K562 (cell line): ENCODE results near the gene SOS2. TPM values are rescaled to one million over a fixed set of nuclear protein-coding genes. Genes with fewer than 3 reads are reported as not detected.

Source experiments
- CBX1 ChIP-seq: sonication (generic); IDR thresholded peaks from 2 replicates; pipeline ENCODE4 v1.6.1; 2016; ENCODE audit warnings: antibody characterized with exemption, low read depth, mild to moderate bottlenecking
- CREB1 ChIP-seq, 2 experiments: sonication (generic) in 1 of 2; formaldehyde crosslinking in 1 of 2; IDR thresholded peaks; 2 replicates each; pipeline versions ENCODE4 v1.6.1 to v1.8.0; 2012 to 2022; ENCODE audit warnings: inconsistent platforms in 1 of 2, mild to moderate bottlenecking in 1 of 2, missing genetic modification reagents in 1 of 2, moderate library complexity in 1 of 2
- ERF ChIP-seq: fragments of 450-650 bp; formaldehyde crosslinking; IDR thresholded peaks from 2 replicates; pipeline ENCODE4 v1.4.0; 2020; ENCODE audit warnings: mild to moderate bottlenecking, mixed read lengths
- HDAC1 ChIP-seq, 2 experiments: fragments of 450-650 bp; IDR thresholded peaks; 2 replicates each; pipeline ENCODE4 v1.6.1; 2016 to 2017; ENCODE audit warnings: inconsistent platforms in 1 of 2, mild to moderate bottlenecking in 1 of 2, moderate library complexity in 1 of 2
- KAT7 ChIP-seq: sonication (generic); formaldehyde crosslinking; IDR thresholded peaks from 2 replicates; pipeline ENCODE4 v1.8.0; 2022; ENCODE audit warnings: missing genetic modification reagents, mild to moderate bottlenecking, borderline replicate concordance
- TRIM24 ChIP-seq, 2 experiments: fragments of 450-650 bp; IDR thresholded peaks; 2 replicates each; pipeline ENCODE4 v1.6.1; 2016
- polyA plus RNA-seq, 8 experiments: library from polyadenylated mRNA; depleted of rRNA in 4 of 8; stranded (reverse) in 5 of 8; unstranded in 3 of 8; fragments of >200 nt; fragmentation: Nextera tagmentation in 2 of 8; fragmentation: Illumina TruSeq in 1 of 8; extraction: Ambion mirVana in 2 of 8; extraction: Trizol in 1 of 8; gene quantifications; 2 replicates each; pipeline versions ENCODE4 v1.2.1 to v1.2.3, GENCODE V29; 2011 to 2014; ENCODE audit warnings: inconsistent platforms in 1 of 8, missing spikeins in 1 of 8
- total RNA-seq, 7 experiments: library from RNA; depleted of rRNA in 6 of 7; stranded (reverse); fragments of >200 nt in 6 of 7; fragmentation: Illumina TruSeq in 2 of 7; extraction: Trizol in 2 of 7; gene quantifications; 2 replicates each; pipeline versions ENCODE4 v1.2.1 to v1.2.3, GENCODE V29; 2011 to 2021; ENCODE audit warnings: low replicate concordance in 1 of 7
- TF ChIP-seq, protein P1 (sequence below): fragments of 450-650 bp; IDR thresholded peaks from 2 replicates; pipeline ENCODE4 v1.6.1; 2016; ENCODE audit warnings: mild to moderate bottlenecking, moderate library complexity
- TF ChIP-seq, protein P2 (sequence below): sonication (generic); formaldehyde crosslinking; IDR thresholded peaks from 2 replicates; pipeline ENCODE4 v1.8.0; 2023; ENCODE audit warnings: mild to moderate bottlenecking, missing genetic modification reagents
- TF ChIP-seq, protein P3 (sequence below): sonication (generic); formaldehyde crosslinking; IDR thresholded peaks from 2 replicates; pipeline ENCODE4 v1.8.0; 2022; ENCODE audit warnings: mild to moderate bottlenecking, missing genetic modification reagents, borderline replicate concordance
- TF ChIP-seq, protein P4 (sequence below): fragments of 250-450 bp; sonication (Bioruptor Pico); IDR thresholded peaks from 2 replicates; pipeline ENCODE4 v1.8.0; 2022; ENCODE audit warnings: moderate library complexity, mild to moderate bottlenecking, inconsistent platforms

Gene SOS2
- total and polyA plus RNA-seq, 9 of the 15 experiments (the other 6 are each of a cell fraction or from before 2014, with no cell fraction given) = 2.2 to 13.1 (median 10.5) TPM

DNA sequence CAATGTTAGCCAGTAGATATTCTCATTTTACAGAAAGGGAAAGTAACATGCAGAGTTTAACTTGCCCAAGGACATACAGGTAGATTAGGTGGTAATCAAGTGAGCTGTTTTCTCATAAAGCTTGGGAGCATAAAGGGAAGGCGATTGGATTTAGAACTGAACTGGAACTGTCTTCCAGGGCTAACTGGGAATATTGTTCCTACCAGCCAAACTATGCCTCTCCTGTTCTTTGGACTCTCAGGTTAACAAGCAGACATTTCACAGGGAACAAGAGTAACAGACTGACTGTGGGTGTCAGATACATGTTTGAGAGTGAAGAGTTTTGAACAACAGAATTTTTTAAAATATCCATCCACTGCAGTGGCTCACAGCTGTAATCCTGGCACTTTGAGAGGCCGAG is 130.6 kb downstream of the SOS2 start (continued):
- TF ChIP-seq, protein P1, sequence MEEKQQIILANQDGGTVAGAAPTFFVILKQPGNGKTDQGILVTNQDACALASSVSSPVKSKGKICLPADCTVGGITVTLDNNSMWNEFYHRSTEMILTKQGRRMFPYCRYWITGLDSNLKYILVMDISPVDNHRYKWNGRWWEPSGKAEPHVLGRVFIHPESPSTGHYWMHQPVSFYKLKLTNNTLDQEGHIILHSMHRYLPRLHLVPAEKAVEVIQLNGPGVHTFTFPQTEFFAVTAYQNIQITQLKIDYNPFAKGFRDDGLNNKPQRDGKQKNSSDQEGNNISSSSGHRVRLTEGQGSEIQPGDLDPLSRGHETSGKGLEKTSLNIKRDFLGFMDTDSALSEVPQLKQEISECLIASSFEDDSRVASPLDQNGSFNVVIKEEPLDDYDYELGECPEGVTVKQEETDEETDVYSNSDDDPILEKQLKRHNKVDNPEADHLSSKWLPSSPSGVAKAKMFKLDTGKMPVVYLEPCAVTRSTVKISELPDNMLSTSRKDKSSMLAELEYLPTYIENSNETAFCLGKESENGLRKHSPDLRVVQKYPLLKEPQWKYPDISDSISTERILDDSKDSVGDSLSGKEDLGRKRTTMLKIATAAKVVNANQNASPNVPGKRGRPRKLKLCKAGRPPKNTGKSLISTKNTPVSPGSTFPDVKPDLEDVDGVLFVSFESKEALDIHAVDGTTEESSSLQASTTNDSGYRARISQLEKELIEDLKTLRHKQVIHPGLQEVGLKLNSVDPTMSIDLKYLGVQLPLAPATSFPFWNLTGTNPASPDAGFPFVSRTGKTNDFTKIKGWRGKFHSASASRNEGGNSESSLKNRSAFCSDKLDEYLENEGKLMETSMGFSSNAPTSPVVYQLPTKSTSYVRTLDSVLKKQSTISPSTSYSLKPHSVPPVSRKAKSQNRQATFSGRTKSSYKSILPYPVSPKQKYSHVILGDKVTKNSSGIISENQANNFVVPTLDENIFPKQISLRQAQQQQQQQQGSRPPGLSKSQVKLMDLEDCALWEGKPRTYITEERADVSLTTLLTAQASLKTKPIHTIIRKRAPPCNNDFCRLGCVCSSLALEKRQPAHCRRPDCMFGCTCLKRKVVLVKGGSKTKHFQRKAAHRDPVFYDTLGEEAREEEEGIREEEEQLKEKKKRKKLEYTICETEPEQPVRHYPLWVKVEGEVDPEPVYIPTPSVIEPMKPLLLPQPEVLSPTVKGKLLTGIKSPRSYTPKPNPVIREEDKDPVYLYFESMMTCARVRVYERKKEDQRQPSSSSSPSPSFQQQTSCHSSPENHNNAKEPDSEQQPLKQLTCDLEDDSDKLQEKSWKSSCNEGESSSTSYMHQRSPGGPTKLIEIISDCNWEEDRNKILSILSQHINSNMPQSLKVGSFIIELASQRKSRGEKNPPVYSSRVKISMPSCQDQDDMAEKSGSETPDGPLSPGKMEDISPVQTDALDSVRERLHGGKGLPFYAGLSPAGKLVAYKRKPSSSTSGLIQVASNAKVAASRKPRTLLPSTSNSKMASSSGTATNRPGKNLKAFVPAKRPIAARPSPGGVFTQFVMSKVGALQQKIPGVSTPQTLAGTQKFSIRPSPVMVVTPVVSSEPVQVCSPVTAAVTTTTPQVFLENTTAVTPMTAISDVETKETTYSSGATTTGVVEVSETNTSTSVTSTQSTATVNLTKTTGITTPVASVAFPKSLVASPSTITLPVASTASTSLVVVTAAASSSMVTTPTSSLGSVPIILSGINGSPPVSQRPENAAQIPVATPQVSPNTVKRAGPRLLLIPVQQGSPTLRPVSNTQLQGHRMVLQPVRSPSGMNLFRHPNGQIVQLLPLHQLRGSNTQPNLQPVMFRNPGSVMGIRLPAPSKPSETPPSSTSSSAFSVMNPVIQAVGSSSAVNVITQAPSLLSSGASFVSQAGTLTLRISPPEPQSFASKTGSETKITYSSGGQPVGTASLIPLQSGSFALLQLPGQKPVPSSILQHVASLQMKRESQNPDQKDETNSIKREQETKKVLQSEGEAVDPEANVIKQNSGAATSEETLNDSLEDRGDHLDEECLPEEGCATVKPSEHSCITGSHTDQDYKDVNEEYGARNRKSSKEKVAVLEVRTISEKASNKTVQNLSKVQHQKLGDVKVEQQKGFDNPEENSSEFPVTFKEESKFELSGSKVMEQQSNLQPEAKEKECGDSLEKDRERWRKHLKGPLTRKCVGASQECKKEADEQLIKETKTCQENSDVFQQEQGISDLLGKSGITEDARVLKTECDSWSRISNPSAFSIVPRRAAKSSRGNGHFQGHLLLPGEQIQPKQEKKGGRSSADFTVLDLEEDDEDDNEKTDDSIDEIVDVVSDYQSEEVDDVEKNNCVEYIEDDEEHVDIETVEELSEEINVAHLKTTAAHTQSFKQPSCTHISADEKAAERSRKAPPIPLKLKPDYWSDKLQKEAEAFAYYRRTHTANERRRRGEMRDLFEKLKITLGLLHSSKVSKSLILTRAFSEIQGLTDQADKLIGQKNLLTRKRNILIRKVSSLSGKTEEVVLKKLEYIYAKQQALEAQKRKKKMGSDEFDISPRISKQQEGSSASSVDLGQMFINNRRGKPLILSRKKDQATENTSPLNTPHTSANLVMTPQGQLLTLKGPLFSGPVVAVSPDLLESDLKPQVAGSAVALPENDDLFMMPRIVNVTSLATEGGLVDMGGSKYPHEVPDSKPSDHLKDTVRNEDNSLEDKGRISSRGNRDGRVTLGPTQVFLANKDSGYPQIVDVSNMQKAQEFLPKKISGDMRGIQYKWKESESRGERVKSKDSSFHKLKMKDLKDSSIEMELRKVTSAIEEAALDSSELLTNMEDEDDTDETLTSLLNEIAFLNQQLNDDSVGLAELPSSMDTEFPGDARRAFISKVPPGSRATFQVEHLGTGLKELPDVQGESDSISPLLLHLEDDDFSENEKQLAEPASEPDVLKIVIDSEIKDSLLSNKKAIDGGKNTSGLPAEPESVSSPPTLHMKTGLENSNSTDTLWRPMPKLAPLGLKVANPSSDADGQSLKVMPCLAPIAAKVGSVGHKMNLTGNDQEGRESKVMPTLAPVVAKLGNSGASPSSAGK = no peak
- TF ChIP-seq, protein P2, sequence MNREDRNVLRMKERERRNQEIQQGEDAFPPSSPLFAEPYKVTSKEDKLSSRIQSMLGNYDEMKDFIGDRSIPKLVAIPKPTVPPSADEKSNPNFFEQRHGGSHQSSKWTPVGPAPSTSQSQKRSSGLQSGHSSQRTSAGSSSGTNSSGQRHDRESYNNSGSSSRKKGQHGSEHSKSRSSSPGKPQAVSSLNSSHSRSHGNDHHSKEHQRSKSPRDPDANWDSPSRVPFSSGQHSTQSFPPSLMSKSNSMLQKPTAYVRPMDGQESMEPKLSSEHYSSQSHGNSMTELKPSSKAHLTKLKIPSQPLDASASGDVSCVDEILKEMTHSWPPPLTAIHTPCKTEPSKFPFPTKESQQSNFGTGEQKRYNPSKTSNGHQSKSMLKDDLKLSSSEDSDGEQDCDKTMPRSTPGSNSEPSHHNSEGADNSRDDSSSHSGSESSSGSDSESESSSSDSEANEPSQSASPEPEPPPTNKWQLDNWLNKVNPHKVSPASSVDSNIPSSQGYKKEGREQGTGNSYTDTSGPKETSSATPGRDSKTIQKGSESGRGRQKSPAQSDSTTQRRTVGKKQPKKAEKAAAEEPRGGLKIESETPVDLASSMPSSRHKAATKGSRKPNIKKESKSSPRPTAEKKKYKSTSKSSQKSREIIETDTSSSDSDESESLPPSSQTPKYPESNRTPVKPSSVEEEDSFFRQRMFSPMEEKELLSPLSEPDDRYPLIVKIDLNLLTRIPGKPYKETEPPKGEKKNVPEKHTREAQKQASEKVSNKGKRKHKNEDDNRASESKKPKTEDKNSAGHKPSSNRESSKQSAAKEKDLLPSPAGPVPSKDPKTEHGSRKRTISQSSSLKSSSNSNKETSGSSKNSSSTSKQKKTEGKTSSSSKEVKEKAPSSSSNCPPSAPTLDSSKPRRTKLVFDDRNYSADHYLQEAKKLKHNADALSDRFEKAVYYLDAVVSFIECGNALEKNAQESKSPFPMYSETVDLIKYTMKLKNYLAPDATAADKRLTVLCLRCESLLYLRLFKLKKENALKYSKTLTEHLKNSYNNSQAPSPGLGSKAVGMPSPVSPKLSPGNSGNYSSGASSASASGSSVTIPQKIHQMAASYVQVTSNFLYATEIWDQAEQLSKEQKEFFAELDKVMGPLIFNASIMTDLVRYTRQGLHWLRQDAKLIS (CRISPR knock-in tag) = no peak
- TF ChIP-seq ERF (CRISPR knock-in tag) = no peak
- TF ChIP-seq, protein P3, sequence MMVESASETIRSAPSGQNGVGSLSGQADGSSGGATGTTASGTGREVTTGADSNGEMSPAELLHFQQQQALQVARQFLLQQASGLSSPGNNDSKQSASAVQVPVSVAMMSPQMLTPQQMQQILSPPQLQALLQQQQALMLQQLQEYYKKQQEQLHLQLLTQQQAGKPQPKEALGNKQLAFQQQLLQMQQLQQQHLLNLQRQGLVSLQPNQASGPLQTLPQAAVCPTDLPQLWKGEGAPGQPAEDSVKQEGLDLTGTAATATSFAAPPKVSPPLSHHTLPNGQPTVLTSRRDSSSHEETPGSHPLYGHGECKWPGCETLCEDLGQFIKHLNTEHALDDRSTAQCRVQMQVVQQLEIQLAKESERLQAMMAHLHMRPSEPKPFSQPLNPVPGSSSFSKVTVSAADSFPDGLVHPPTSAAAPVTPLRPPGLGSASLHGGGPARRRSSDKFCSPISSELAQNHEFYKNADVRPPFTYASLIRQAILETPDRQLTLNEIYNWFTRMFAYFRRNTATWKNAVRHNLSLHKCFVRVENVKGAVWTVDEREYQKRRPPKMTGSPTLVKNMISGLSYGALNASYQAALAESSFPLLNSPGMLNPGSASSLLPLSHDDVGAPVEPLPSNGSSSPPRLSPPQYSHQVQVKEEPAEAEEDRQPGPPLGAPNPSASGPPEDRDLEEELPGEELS = no peak
- no peak for TF ChIP-seq TRIM24 (IDR thresholded peaks at IDR 0.05)
- no peak for TF ChIP-seq KAT7 (CRISPR knock-in tag)
- no peak for TF ChIP-seq HDAC1 (IDR thresholded peaks at IDR 0.05)
- no peak for TF ChIP-seq CBX1
- TF ChIP-seq, protein P4, sequence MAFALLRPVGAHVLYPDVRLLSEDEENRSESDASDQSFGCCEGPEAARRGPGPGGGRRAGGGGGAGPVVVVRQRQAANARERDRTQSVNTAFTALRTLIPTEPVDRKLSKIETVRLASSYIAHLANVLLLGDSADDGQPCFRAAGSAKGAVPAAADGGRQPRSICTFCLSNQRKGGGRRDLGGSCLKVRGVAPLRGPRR (CRISPR knock-in tag) = no peak
- TF ChIP-seq CREB1 (IDR thresholded peaks at IDR 0.05) = no peak
- TF ChIP-seq CREB1 (CRISPR knock-in tag; IDR thresholded peaks at IDR 0.05) = no peak
